Fibroblast of the aortic adventitia (primary cell): ENCODE measurements around the gene AOPEP. TPM values are rescaled to one million over a fixed set of nuclear protein-coding genes. Genes with fewer than 3 reads are reported as not detected.

Source experiments
- DNase-seq: peaks from one replicate; pipeline ENCODE4 v3.0.0-alpha.2; 2010; ENCODE audit warnings: low read depth
- H3K4me3 ChIP-seq: 2 replicates; pipeline ENCODE4 v1.5.1; 2011; ENCODE audit warnings: low read depth, mild to moderate bottlenecking, control low read depth, low read length, moderate library complexity
- total RNA-seq: library from RNA; depleted of rRNA; stranded (reverse); fragments of >200 nt; gene quantifications from 2 replicates; pipeline ENCODE4 v1.2.3, GENCODE V29; 2012; ENCODE audit warnings: low replicate concordance
- TF ChIP-seq, protein P1 (sequence below): IDR thresholded peaks from 2 replicates; pipeline ENCODE4 v1.5.1; 2011; ENCODE audit warnings: mild to moderate bottlenecking, low read length, control low read depth, inconsistent platforms; ENCODE audit not compliant: insufficient read depth

Gene AOPEP
- total RNA-seq, 1 donor, result 39.7 TPM

DNA sequence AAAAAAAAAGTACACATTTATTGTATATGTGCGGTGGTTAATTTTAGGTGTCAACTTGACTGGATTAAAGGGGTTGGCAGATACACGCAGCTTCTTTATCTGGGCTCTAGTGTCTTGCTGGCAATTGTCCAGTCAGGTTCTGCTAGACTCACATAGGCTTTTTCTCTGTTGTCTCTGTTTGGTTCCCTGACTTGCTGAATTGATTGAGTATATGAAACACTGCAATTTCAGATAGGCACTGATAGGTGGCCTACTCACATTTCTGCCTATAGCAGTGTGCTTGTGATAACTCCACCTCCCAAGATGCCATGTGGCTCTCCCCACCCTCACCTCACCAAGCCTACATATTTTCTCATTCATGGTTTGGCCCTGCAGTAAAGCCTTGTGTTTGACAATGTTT is 52.5 kb downstream of the AOPEP start:
- TF ChIP-seq, protein P1, sequence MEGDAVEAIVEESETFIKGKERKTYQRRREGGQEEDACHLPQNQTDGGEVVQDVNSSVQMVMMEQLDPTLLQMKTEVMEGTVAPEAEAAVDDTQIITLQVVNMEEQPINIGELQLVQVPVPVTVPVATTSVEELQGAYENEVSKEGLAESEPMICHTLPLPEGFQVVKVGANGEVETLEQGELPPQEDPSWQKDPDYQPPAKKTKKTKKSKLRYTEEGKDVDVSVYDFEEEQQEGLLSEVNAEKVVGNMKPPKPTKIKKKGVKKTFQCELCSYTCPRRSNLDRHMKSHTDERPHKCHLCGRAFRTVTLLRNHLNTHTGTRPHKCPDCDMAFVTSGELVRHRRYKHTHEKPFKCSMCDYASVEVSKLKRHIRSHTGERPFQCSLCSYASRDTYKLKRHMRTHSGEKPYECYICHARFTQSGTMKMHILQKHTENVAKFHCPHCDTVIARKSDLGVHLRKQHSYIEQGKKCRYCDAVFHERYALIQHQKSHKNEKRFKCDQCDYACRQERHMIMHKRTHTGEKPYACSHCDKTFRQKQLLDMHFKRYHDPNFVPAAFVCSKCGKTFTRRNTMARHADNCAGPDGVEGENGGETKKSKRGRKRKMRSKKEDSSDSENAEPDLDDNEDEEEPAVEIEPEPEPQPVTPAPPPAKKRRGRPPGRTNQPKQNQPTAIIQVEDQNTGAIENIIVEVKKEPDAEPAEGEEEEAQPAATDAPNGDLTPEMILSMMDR, result no peak
- H3K4me3 ChIP-seq, result no peak overlapping the region
- no peak for DNase-seq

GRCh38 chr9:94779693-94780290 is 53.3 kb downstream of the AOPEP start:
- no peak overlapping the region for H3K4me3 ChIP-seq
- DNase-seq, result no peak
- TF ChIP-seq, protein P1, result no peak

GRCh38 chr9:94780516-94780950 is 54.0 kb downstream of the AOPEP start:
- TF ChIP-seq, protein P1, result no peak
- no peak overlapping the region for H3K4me3 ChIP-seq
- DNase-seq, result no peak

DNA sequence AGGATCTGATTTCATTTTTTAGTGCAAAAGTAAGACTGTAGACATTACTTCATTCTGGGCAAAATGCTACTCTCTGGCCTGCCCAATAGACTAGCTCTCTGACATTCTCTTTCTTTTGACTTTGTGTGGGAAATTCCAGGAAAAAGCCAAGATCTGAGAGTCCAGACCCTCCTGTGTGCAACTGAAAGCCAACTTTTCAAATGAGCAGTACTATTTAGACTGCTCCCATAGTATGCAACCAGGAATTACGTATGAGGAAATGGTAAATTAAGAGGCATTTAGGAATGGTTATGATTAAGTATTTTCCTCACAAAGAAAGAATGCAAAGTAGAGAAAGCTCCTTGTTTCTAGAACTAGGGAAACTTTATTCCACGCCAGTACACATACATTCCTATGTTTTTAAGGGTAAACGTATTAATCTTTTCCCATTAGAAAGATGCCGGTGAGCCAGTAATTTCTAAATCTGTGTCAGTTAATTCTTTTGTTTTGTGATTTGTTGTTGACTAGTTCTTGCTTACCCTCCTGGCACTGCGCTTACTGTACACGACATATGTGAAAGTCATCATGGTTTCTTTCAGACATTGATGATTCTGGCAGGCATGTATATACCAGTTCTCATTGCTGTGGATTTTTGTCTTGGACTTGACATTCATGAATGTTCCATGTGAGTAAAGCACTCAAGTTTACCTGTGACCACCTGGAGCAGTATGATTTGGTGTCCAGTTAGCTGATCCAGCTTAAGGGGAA is 56.0 kb downstream of the AOPEP start:
- peak; percentile 93 for DNase-seq
- no peak overlapping the region for H3K4me3 ChIP-seq
- TF ChIP-seq, protein P1, result no peak

DNA sequence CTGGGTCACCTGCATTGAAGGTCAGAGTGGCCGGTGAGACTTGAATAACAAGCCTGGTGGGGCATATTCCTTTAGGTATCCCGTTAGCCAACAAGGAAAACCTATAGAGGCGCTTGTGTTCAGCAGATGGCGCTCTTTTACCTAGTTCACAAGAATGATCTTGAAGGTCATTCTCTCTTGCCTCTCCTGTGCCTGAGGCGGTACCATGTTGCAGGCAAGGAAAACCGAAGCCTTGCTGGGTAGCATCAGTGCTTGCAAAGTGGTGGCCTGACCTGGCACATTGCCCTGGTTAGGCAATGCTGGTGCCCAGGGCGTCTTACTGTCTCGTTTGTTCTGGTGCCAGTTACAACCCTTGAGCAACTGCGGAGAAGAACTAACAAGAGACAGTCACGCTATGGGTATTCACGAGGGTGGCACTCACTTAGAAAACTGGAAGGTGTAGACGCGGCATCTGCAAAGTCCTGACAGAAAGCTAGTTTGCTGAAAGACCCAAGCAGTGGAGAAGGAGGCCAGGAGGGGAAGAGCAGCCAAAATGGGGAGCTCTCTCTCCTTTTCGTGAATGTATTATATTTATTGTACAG is 56.7 kb downstream of the AOPEP start:
- DNase-seq, result peak; percentile 92
- H3K4me3 ChIP-seq, result no peak overlapping the region
- TF ChIP-seq, protein P1, result peak; percentile 73

DNA sequence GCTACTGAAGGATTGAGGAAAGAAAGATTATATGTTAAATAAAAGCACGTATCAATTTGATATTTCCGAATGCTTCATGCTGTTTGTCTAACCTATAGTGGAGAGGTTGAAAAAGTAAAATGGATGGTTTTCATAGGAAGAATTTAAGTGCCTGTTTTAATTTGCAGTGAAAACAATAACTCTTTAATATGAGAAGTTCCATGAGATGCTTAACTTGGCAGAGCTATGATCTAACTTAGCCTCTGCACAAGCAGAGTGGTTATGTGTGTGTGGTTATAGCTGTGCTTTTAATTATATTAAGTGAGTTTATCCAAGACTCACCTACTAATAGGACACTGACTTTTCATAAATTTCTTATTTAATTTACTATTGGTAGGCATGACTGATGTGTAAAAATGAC is 57.4 kb downstream of the AOPEP start:
- TF ChIP-seq, protein P1, result no peak

More for the DNA sequence above, 57.4 kb downstream of the AOPEP start:
- no peak for DNase-seq
- H3K4me3 ChIP-seq, result no peak overlapping the region
